GM12878 (cell line): ENCODE data around the gene NHS. TPM values are rescaled to one million over a fixed set of nuclear protein-coding genes. Genes with fewer than 3 reads are reported as not detected.

Experiments
- ATAC-seq: fragments of 200-7000 bp; cut with Tn5 transposase; 3 replicates; pipeline ENCODE4 v1.9.1; 2020; ENCODE audit warnings: mild to moderate bottlenecking, moderate library complexity
- BruUV-seq: library from RNA; stranded (reverse); fragments of 400-500 nt; replicated peaks from 2 replicates; lab custom pipeline; 2021; lab: Mats Ljungman, UMichigan
- CTCF ChIA-PET: fragments of 300-600 bp; sonication (Branson Sonifier 250); formaldehyde crosslinking; extraction: SDS; loops from one replicate; lab custom pipeline; 2021; ENCODE audit warnings: inconsistent platforms; lab: Yijun Ruan, JAX
- POLR2A ChIA-PET: fragments of 350-600 bp; formaldehyde crosslinking; extraction: SDS; loops from one replicate; lab custom pipeline; 2021; ENCODE audit warnings: inconsistent platforms; lab: Charles Lee
- RAD21 ChIA-PET: fragments of 300-600 bp; sonication (Branson Sonifier 250); formaldehyde crosslinking; loops from one replicate; lab custom pipeline; 2023; ENCODE audit warnings: antibody characterized with exemption; ENCODE audit not compliant: unreplicated experiment; lab: Charles Lee
- SMC1A ChIA-PET: fragments of 300-600 bp; sonication (Branson Sonifier 250); formaldehyde crosslinking; loops from one replicate; lab custom pipeline; 2023; ENCODE audit not compliant: unreplicated experiment, uncharacterized antibody; lab: Charles Lee
- DNase-seq: peaks from one replicate; pipeline ENCODE4 v3.0.0-alpha.2; 2011; ENCODE audit warnings: low read depth, low spot score
- FAIRE-seq: peaks from 3 replicates; lab custom pipeline; 2011; peaks lifted over from hg19 to GRCh38; lab: Jason Lieb, UNC
- H2AFZ ChIP-seq: 2 replicates; pipeline ENCODE4 v1.6.0; 2011; ENCODE audit warnings: low read depth, low read length, control low read depth; ENCODE audit not compliant: control insufficient read depth
- H3K27ac ChIP-seq: 2 replicates; pipeline ENCODE4 v1.5.1; 2011; ENCODE audit warnings: control low read depth; ENCODE audit not compliant: control insufficient read depth, insufficient read depth
- H3K27me3 ChIP-seq, 2 experiments: replicated peaks in 1 of 2; 2 replicates each; pipeline versions ENCODE4 v1.6.0 to v1.6.1; 2011; ENCODE audit warnings: low read length in 1 of 2; ENCODE audit not compliant: control insufficient read depth in 2 of 2, insufficient read depth in 2 of 2
- H3K36me3 ChIP-seq, 2 experiments: 2 replicates each; pipeline ENCODE4 v1.5.1; 2011; ENCODE audit warnings: low read length in 1 of 2; ENCODE audit not compliant: control insufficient read depth in 2 of 2, insufficient read depth in 2 of 2
- H3K4me1 ChIP-seq: 2 replicates; pipeline ENCODE4 v1.6.1; 2011; ENCODE audit warnings: mild to moderate bottlenecking, low read length, moderate library complexity, mixed read lengths; ENCODE audit not compliant: control insufficient read depth, insufficient read depth
- H3K4me2 ChIP-seq: 2 replicates; pipeline ENCODE4 v1.6.0; 2011; ENCODE audit warnings: control low read depth; ENCODE audit not compliant: control insufficient read depth, insufficient read depth
- H3K4me3 ChIP-seq: fragments of 200-600 bp; sonication (generic); 2 replicates; pipeline ENCODE4 v1.5.1; 2016
- H3K79me2 ChIP-seq: 2 replicates; pipeline ENCODE4 v1.6.0; 2011; ENCODE audit warnings: low read length; ENCODE audit not compliant: control insufficient read depth, insufficient read depth
- H3K9ac ChIP-seq: 2 replicates; pipeline ENCODE4 v1.8.0; 2011; ENCODE audit warnings: low read length, control low read depth, mixed read lengths; ENCODE audit not compliant: control insufficient read depth, insufficient read depth
- H3K9me3 ChIP-seq: replicated peaks from 3 replicates; pipeline ENCODE4 v1.5.1; 2011; ENCODE audit warnings: mild to moderate bottlenecking, low read length; ENCODE audit not compliant: control insufficient read depth, insufficient read depth
- H4K20me1 ChIP-seq: 2 replicates; pipeline ENCODE4 v1.6.0; 2011; ENCODE audit not compliant: control insufficient read depth, insufficient read depth
- BCLAF1 ChIP-seq: fragments of 450-650 bp; IDR thresholded peaks from 2 replicates; pipeline ENCODE4 v1.6.1; 2017; ENCODE audit warnings: antibody characterized with exemption, mild to moderate bottlenecking, moderate library complexity
- CREM ChIP-seq: IDR thresholded peaks from 2 replicates; pipeline ENCODE4 v1.6.1; 2014; ENCODE audit warnings: antibody characterized with exemption, low read depth
- ETV6 ChIP-seq, 2 experiments: fragments of 450-650 bp in 1 of 2; IDR thresholded peaks in 1 of 2; conservative IDR thresholded peaks in 1 of 2; 2 replicates each; pipeline ENCODE4 v1.6.1; 2014; ENCODE audit warnings: antibody characterized with exemption in 1 of 2, borderline replicate concordance in 1 of 2, low read depth in 1 of 2, mild to moderate bottlenecking in 1 of 2, moderate library complexity in 1 of 2
- EZH2 ChIP-seq: IDR thresholded peaks from 2 replicates; pipeline ENCODE4 v1.6.1; 2012; ENCODE audit warnings: low read depth, mild to moderate bottlenecking, control low read depth, inconsistent platforms, low read length, borderline replicate concordance; ENCODE audit not compliant: control insufficient read depth
- JUNB ChIP-seq: IDR thresholded peaks from 2 replicates; pipeline ENCODE4 v1.6.1; 2016; ENCODE audit warnings: antibody characterized with exemption, mild to moderate bottlenecking
- RFX5 ChIP-seq: IDR thresholded peaks from 2 replicates; pipeline ENCODE4 v1.6.1; 2011; ENCODE audit warnings: low read depth, low read length, improper control_type of control experiment
- SUPT20H ChIP-seq: IDR thresholded peaks from 2 replicates; pipeline ENCODE4 v1.6.1; 2011; ENCODE audit warnings: low read depth, mild to moderate bottlenecking, low read length, moderate library complexity, borderline replicate concordance; ENCODE audit not compliant: control insufficient read depth
- YY1 ChIP-seq: IDR thresholded peaks from 2 replicates; pipeline ENCODE4 v1.6.1; 2011; ENCODE audit warnings: low read depth, mild to moderate bottlenecking, low read length
- ZBTB11 ChIP-seq: fragments of 450-650 bp; formaldehyde crosslinking; IDR thresholded peaks from 2 replicates; pipeline ENCODE4 v1.5.0; 2022; ENCODE audit warnings: mild to moderate bottlenecking, missing genetic modification characterization
- ZNF207 ChIP-seq: fragments of 450-650 bp; IDR thresholded peaks from 2 replicates; pipeline ENCODE4 v1.6.1; 2014; ENCODE audit warnings: antibody characterized with exemption, mild to moderate bottlenecking, borderline replicate concordance
- ZNF24 ChIP-seq: fragments of 450-650 bp; IDR thresholded peaks from 2 replicates; pipeline ENCODE4 v1.6.1; 2017; ENCODE audit warnings: antibody characterized with exemption, mild to moderate bottlenecking
- ZNF384 ChIP-seq: IDR thresholded peaks from 2 replicates; pipeline ENCODE4 v1.6.1; 2012; ENCODE audit warnings: low read depth, mild to moderate bottlenecking, low read length, improper control_type of control experiment, borderline replicate concordance
- ZNF687 ChIP-seq: fragments of 450-650 bp; IDR thresholded peaks from 2 replicates; pipeline ENCODE4 v1.6.1; 2017; ENCODE audit warnings: mild to moderate bottlenecking, moderate library complexity
- WGBS: methylation state at CpG from one replicate; pipeline ENCODE4 v1.1.6; 2016; ENCODE audit warnings: low lambda C conversion rate; ENCODE audit not compliant: insufficient replicate concordance, insufficient coverage; ENCODE audit errors: missing lambda C conversion rate; 5-methylcytosine and 5-hydroxymethylcytosine counted together
- in situ Hi-C: fragments of 300-500 bp; cut with MboI; formaldehyde crosslinking; loops from 9 replicates; pipeline ENCODE4 v1.14.3; 2018; ENCODE audit warnings: mixed read lengths
- intact Hi-C: fragments of 100-400 bp; cut with micrococcal nuclease; formaldehyde crosslinking; loops from one replicate; pipeline ENCODE4 v1.14.2; 2022; ENCODE audit not compliant: unreplicated experiment
- polyA plus RNA-seq, 11 experiments: library from polyadenylated mRNA; depleted of rRNA in 4 of 11; unstranded in 6 of 11; stranded (reverse) in 5 of 11; fragments of >200 nt; fragmentation: Nextera tagmentation in 4 of 11; fragmentation: Illumina TruSeq in 1 of 11; extraction: Ambion mirVana in 4 of 11; extraction: Trizol in 1 of 11; gene quantifications; 1 replicate in 1 of 11; 2 replicates in 10 of 11; pipeline versions ENCODE4 v1.2.1 to v1.2.3, GENCODE V29; 2011 to 2016; ENCODE audit warnings: inconsistent platforms in 2 of 11, missing spikeins in 2 of 11, low read depth in 1 of 11
- total RNA-seq, 4 experiments: library from RNA; depleted of rRNA in 3 of 4; stranded (reverse); fragments of >200 nt in 3 of 4; fragmentation: Illumina TruSeq in 1 of 4; extraction: Trizol in 1 of 4; gene quantifications; 2 replicates each; pipeline versions ENCODE4 v1.2.1 to v1.2.3, GENCODE V29; 2013 to 2021

Gene NHS
- total and polyA plus RNA-seq, 10 of the 15 experiments (the other 5 are each of a cell fraction or from before 2014, with no cell fraction given) = under 0.01 to 0.07 (median 0.03) TPM; not detected in 7

- Histone ChIP-seq H3K27me3 (no peaks in the 10 kb centered on the region), H3K4me1 (no peaks in the 10 kb centered on the region), H3K4me3 (no peak overlapping the region), H3K27ac (no peak overlapping the region), H3K4me2 (no peak overlapping the region), H3K79me2 (no peaks in the 10 kb centered on the region), H2AFZ (no peak overlapping the region), H4K20me1 (no peaks in the 10 kb centered on the region), H3K36me3 (no peaks in the 10 kb centered on the region), H3K9ac (no peak overlapping the region), H3K9me3 (no peaks in the 10 kb centered on the region)
- intact Hi-C loops (no loop called here), in situ Hi-C loops (no loop called here)
- DNase-seq (no peak), FAIRE-seq (no peak), ATAC-seq (no peak)
- CTCF ChIA-PET = no interaction called here
- RAD21 ChIA-PET = no interaction called here
- SMC1A ChIA-PET = no interaction called here
- POLR2A ChIA-PET = no interaction called here
- WGBS = 41% methylated on average over 5 of the region's 5 CpGs
- no TSS peak for BruUV-seq
- TF ChIP-seq ZNF687 (no peak), SUPT20H (no peak), ZBTB11 (no peak), ZNF24 (no peak), BCLAF1 (no peak), EZH2 (no peak), ZNF384 (no peak), ETV6 (conservative IDR thresholded peaks at IDR 0.05 in 1 of 2, IDR thresholded peaks at IDR 0.05 in 1 of 2; ENCODE audit: borderline replicate concordance in 1 of 2, low read depth in 1 of 2) (no peak), CREM (no peak), JUNB (no peak), ZNF207 (no peak), RFX5 (no peak), YY1 (no peak)
Measured at GRCh38 chrX:17405225-17405969, 30.4 kb downstream of the NHS start.
